Measurements from ENCODE around the gene UBE3C.

DNA sequence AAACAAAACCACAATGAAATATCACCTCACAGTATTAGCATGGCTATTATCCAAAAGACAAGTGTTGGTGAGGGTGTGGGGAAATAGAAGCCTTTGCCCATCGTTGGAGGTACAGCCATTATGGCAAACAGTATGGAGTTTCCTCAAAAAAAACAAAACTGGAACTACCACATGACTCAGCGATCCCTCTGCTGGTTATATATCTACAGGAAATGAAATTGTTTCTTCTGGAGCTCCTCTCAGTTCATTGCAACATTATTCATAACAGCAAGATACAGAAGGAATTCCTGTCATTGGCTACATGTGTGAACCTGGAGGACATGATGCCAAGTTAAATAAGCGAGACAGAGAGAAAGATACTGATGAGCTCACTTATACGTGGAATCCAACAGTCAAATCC is 2.4 kb upstream of the UBE3C start:
- TF ChIP-seq POLR2AphosphoS5 (IDR thresholded peaks at IDR 0.05): no peak
- TF ChIP-seq, protein P1, sequence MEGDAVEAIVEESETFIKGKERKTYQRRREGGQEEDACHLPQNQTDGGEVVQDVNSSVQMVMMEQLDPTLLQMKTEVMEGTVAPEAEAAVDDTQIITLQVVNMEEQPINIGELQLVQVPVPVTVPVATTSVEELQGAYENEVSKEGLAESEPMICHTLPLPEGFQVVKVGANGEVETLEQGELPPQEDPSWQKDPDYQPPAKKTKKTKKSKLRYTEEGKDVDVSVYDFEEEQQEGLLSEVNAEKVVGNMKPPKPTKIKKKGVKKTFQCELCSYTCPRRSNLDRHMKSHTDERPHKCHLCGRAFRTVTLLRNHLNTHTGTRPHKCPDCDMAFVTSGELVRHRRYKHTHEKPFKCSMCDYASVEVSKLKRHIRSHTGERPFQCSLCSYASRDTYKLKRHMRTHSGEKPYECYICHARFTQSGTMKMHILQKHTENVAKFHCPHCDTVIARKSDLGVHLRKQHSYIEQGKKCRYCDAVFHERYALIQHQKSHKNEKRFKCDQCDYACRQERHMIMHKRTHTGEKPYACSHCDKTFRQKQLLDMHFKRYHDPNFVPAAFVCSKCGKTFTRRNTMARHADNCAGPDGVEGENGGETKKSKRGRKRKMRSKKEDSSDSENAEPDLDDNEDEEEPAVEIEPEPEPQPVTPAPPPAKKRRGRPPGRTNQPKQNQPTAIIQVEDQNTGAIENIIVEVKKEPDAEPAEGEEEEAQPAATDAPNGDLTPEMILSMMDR (IDR thresholded peaks at IDR 0.05; ENCODE audit: poor library complexity, severe bottlenecking): no peak

All from neural cell (in vitro differentiated cells).